Choroid plexus epithelial cell (primary cell): ENCODE data around the gene GRID2.

Experiments used
- DNase-seq: peaks from one replicate; pipeline ENCODE4 v3.0.0-alpha.2; 2010; ENCODE audit warnings: low read depth
- H3K4me3 ChIP-seq: 2 replicates; pipeline ENCODE4 v1.5.1; 2011; ENCODE audit warnings: low read depth, mild to moderate bottlenecking, control low read depth, low read length, moderate library complexity
- CTCF ChIP-seq: conservative IDR thresholded peaks from 2 replicates; pipeline ENCODE4 v1.5.1; 2011; ENCODE audit warnings: low read depth, mild to moderate bottlenecking, control low read depth, inconsistent platforms, low read length, moderate library complexity

The GRID2 gene

GRCh38 chr4:93092765-93093164 is 789.0 kb downstream of the GRID2 start:
- no peak for TF ChIP-seq CTCF

GRCh38 chr4:93103042-93103441 is 799.3 kb downstream of the GRID2 start:
- no peak for TF ChIP-seq CTCF
- H3K4me3 ChIP-seq, result no peak overlapping the region
- DNase-seq, result no peak

More at GRCh38 chr4:93092765-93093164, 789.0 kb downstream of the GRID2 start:
- H3K4me3 ChIP-seq, result no peak overlapping the region
- DNase-seq, result no peak

- no peak for DNase-seq
- TF ChIP-seq CTCF, result no peak
Measured at GRCh38 chr4:93116624-93117023, 812.9 kb downstream of the GRID2 start.

GRCh38 chr4:93127489-93127888 is 823.7 kb downstream of the GRID2 start:
- TF ChIP-seq CTCF, result no peak
- no peak overlapping the region for H3K4me3 ChIP-seq
- no peak for DNase-seq

More at GRCh38 chr4:93116624-93117023, 812.9 kb downstream of the GRID2 start:
- H3K4me3 ChIP-seq, result no peak overlapping the region

- TF ChIP-seq CTCF, result no peak
- H3K4me3 ChIP-seq, result no peak overlapping the region
- no peak for DNase-seq
Measured at GRCh38 chr4:93132631-93133030, 828.9 kb downstream of the GRID2 start.

- DNase-seq, result no peak
- TF ChIP-seq CTCF, result no peak
- no peak overlapping the region for H3K4me3 ChIP-seq
Measured at GRCh38 chr4:93139118-93139517, 835.4 kb downstream of the GRID2 start.

GRCh38 chr4:93143902-93144301 is 840.1 kb downstream of the GRID2 start:
- no peak for DNase-seq
- no peak for TF ChIP-seq CTCF
- H3K4me3 ChIP-seq, result no peak overlapping the region
